ENCODE results near the gene ST3GAL6.

DNA sequence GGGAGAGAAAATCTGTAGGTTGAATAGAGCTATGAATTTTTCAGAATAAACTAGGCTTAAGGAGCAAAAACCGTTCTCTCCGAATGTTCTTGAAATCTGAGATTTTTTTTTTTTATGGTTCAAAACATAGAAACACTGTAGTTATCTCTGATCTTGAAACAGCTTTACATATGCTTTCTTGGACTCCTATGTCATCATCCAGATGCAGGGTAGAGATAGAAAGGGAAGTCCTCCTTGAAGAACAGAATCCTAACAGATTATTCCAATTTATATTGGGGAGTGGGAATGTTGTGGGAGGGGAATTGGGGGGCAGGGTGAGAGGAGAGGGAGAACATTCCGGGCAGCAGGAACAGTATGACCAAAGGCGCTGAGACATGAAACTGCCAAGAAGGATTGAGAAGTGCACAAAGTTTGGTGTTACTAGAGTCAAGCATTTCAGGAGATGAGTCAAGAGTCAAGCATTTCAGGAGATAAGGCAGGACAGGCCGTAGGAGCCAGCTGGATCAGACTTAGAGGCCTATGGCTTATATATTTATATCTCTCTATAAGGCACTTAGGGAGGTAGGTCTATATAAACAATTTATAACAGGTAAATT, 21.9 kb upstream of the ST3GAL6 start:
- TF ChIP-seq CHD1 (IDR thresholded peaks at IDR 0.05; ENCODE audit: low read depth, low read length) (no peak), RCOR1 (IDR thresholded peaks at IDR 0.05; ENCODE audit: insufficient replicate concordance, low read length) (no peak), POLR2A (IDR thresholded peaks at IDR 0.05; ENCODE audit: low read depth, low read length) (no peak), NFE2L2 (IDR thresholded peaks at IDR 0.05; ENCODE audit: low read depth, low read length) (no peak), FOS (IDR thresholded peaks at IDR 0.05; ENCODE audit: low read depth, low read length) (no peak), RFX5 (IDR thresholded peaks at IDR 0.05; ENCODE audit: low read depth, low read length) (no peak), RAD21 (IDR thresholded peaks at IDR 0.05; ENCODE audit: low read length) (no peak), BHLHE40 (IDR thresholded peaks at IDR 0.05; ENCODE audit: low read depth, low read length) (no peak), MAZ (IDR thresholded peaks at IDR 0.05; ENCODE audit: borderline replicate concordance, low read depth, low read length) (no peak), SMC3 (IDR thresholded peaks at IDR 0.05; ENCODE audit: low read depth, low read length) (no peak)
- TF ChIP-seq, protein P1, sequence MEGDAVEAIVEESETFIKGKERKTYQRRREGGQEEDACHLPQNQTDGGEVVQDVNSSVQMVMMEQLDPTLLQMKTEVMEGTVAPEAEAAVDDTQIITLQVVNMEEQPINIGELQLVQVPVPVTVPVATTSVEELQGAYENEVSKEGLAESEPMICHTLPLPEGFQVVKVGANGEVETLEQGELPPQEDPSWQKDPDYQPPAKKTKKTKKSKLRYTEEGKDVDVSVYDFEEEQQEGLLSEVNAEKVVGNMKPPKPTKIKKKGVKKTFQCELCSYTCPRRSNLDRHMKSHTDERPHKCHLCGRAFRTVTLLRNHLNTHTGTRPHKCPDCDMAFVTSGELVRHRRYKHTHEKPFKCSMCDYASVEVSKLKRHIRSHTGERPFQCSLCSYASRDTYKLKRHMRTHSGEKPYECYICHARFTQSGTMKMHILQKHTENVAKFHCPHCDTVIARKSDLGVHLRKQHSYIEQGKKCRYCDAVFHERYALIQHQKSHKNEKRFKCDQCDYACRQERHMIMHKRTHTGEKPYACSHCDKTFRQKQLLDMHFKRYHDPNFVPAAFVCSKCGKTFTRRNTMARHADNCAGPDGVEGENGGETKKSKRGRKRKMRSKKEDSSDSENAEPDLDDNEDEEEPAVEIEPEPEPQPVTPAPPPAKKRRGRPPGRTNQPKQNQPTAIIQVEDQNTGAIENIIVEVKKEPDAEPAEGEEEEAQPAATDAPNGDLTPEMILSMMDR (conservative IDR thresholded peaks at IDR 0.05; ENCODE audit: low read depth, low read length), result no peak
- TF ChIP-seq, protein P2, sequence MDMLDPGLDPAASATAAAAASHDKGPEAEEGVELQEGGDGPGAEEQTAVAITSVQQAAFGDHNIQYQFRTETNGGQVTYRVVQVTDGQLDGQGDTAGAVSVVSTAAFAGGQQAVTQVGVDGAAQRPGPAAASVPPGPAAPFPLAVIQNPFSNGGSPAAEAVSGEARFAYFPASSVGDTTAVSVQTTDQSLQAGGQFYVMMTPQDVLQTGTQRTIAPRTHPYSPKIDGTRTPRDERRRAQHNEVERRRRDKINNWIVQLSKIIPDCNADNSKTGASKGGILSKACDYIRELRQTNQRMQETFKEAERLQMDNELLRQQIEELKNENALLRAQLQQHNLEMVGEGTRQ (IDR thresholded peaks at IDR 0.05; ENCODE audit: low read depth, low read length), result no peak

All from IMR-90 (cell line).